IPS-20b (cell line): Measurements from ENCODE around the gene CXCR6.

Experiments used
- H3K27ac ChIP-seq: one replicate; pipeline ENCODE4 v1.5.1; 2013; ENCODE audit warnings: low read length
- H3K27me3 ChIP-seq: 2 replicates; pipeline ENCODE4 v1.6.1; 2013; ENCODE audit warnings: mild to moderate bottlenecking, low read length, inconsistent platforms; ENCODE audit not compliant: insufficient read depth
- H3K36me3 ChIP-seq: 2 replicates; pipeline ENCODE4 v1.6.1; 2013; ENCODE audit warnings: low read depth, mild to moderate bottlenecking, inconsistent platforms, low read length, moderate library complexity; ENCODE audit not compliant: insufficient read depth
- H3K4me1 ChIP-seq: 2 replicates; pipeline ENCODE4 v1.6.1; 2013; ENCODE audit warnings: mild to moderate bottlenecking, control low read depth, inconsistent platforms, low read length, moderate library complexity; ENCODE audit not compliant: insufficient read depth
- H3K4me3 ChIP-seq: 2 replicates; pipeline ENCODE4 v1.5.1; 2013; ENCODE audit warnings: mild to moderate bottlenecking, low read length, inconsistent platforms
- H3K9ac ChIP-seq: 2 replicates; pipeline ENCODE4 v1.6.1; 2013; ENCODE audit warnings: low read depth, mild to moderate bottlenecking, inconsistent platforms, low read length, moderate library complexity
- H3K9me3 ChIP-seq: 2 replicates; pipeline ENCODE4 v1.6.1; 2013; ENCODE audit warnings: mild to moderate bottlenecking, low read depth, low read length, inconsistent platforms; ENCODE audit not compliant: insufficient read depth

Gene CXCR6

DNA sequence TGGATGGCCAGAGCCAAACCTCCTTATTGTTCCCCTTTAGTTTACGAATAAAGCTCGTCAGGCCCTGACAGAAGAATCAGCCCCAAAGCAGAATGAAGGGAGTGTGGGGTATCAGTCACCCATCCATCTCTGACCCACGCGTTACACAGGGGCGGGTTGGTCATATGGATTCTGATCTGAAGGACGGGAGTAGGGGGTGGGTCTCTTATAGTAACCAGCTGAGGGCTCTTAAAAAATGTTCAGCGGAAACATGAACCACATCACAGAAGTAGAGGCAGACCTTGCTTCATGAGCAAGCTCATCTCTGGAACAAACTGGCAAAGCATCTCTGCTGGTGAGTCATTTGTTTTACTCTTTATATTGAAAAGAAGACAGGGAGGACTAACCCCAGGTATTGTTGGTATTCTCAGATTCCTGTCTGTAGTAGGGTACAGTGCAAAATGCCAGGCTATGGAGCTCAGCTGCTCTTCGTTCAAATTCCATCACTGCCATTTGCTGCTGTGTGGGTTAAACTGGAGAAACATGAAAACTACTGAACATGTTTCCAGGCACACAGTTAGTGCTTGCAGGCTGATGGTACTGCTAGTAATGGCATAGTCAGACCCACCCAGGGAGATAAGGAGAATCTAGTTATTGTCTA, at the start of gene CXCR6:
Gene CXCR6 (plus strand): TSS at position 258 of the 640 bp plus-strand sequence. CDS start 3,018 bp downstream, outside the sequence.
- no peak within 1 kb of the TSS for H3K9ac ChIP-seq
- H3K4me3 ChIP-seq = no peak within 1 kb of the TSS
- H3K27me3 ChIP-seq = no peaks in the 10 kb centered on the region
- H3K27ac ChIP-seq = no peak within 1 kb of the TSS
- peaks cover 7% of the 10 kb centered on the region; the same call in 1 of the 2 replicates for H3K4me1 ChIP-seq
- no peaks in the 10 kb centered on the region for H3K9me3 ChIP-seq
- H3K36me3 ChIP-seq = peaks cover 27% of the 10 kb centered on the region

- no peak overlapping the region for H3K27ac ChIP-seq
- H3K4me1 ChIP-seq = no peaks in the 10 kb centered on the region
- H3K36me3 ChIP-seq = no peaks in the 10 kb centered on the region
- no peak overlapping the region for H3K4me3 ChIP-seq
- no peaks in the 10 kb centered on the region for H3K9me3 ChIP-seq
- no peak overlapping the region for H3K9ac ChIP-seq
- H3K27me3 ChIP-seq = no peaks in the 10 kb centered on the region
Observed at GRCh38 chr3:45894015-45894414, 49.2 kb upstream of the CXCR6 start.

DNA sequence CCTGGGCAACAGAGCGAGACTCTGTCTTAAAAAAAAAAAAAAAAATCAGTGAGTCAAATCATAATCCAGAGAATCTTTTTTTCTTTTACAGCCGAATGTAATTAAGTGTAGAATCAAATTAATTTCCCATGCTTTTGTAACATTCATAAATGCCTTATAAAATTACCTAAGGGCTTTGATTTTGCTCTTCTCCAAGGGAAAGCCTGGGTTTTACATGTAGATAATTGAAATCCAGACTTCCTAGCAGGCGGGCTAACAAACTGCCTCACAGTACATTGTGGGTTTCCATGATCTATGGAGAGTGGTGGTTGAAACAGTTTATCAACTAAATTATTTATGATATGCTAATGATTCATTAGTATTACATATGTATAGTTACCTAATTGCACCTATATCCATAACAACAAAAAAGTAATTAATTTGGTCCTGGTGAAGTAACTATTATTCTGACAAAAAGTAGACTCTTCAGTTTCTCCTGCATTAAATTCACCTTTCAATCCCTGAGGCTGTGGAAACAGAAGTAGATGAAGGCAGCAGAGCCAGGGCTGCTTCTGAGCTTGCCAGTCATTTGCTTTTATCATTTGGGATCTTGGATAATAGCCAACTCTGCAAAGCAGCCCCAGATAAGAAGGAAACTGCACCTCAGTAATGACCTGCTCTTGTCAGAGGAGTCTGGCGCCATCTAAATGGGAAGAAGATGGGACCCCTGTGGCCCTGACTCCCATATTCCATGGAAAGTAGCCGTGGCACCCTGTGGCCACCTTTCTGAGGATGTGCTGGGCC, 47.4 kb upstream of the CXCR6 start:
- Histone ChIP-seq H3K9me3 (no peaks in the 10 kb centered on the region), H3K27me3 (no peaks in the 10 kb centered on the region), H3K4me1 (no peaks in the 10 kb centered on the region), H3K9ac (no peak overlapping the region), H3K36me3 (no peaks in the 10 kb centered on the region), H3K27ac (no peak overlapping the region), H3K4me3 (no peak overlapping the region)

DNA sequence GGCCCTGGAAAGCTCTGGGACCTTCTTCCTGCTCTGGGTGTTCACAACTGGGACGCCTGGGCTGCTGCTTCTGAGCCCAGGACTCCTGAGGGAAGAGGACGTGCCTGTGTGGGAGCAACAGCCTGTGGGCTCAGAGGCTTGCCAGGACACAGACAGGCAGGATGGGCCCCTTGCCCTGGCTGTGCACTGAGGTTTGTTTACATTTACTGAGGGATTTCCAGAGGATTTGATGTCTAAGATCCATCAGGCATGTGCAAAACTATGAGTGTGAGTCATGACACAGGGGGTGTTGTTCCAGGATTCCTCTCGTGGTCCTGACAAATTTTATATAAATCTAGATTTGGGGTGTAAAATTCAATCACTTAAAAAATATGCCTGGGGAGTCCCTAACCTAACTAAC, 46.3 kb upstream of the CXCR6 start:
- Histone ChIP-seq H3K4me3 (no peak overlapping the region), H3K4me1 (no peaks in the 10 kb centered on the region), H3K9me3 (no peaks in the 10 kb centered on the region), H3K27me3 (no peaks in the 10 kb centered on the region), H3K36me3 (no peaks in the 10 kb centered on the region), H3K9ac (no peak overlapping the region), H3K27ac (no peak overlapping the region)

DNA sequence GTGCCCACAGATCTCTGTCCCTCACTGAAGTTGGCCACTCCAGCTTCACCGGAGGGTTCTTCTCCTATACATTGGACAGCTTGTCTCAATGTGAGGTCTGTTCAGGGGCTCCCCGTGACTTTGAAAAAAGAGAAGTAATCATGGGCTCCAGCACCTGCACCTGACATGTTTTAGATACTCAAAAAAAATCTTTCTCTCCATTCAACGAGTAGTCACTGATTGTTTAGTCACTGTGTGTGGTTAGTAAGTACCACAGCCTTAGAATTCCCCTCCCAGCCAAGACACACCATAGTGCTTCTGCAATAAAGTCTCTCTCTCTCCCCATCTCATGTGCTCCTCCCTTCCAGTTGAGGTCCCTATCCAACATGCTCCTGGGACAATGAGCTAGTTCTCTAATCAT, 38.3 kb upstream of the CXCR6 start:
- no peaks in the 10 kb centered on the region for H3K9me3 ChIP-seq
- H3K4me3 ChIP-seq = no peak overlapping the region
- no peak overlapping the region for H3K27ac ChIP-seq
- no peak overlapping the region for H3K9ac ChIP-seq
- no peaks in the 10 kb centered on the region for H3K36me3 ChIP-seq
- no peaks in the 10 kb centered on the region for H3K4me1 ChIP-seq
- no peaks in the 10 kb centered on the region for H3K27me3 ChIP-seq

DNA sequence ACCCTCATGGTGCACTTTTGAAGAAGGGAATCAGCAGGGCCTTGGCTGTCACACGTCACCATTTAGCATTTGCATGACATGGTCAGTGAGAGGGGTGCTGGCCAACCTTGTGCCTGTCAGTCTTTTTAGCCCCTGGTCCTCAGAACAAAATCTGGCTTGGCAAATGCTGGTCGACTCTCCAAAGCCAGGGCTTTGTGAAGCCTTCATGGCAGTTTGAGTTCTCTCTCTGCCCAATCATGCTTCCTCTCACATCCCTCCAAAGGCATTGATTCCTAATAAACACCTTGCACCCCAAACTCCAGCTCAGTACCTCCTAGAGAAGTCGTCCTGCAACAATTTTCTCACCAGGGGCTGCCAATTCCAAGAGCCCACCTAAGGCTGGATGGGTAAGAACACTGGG, 37.5 kb upstream of the CXCR6 start:
- no peaks in the 10 kb centered on the region for H3K27me3 ChIP-seq
- no peaks in the 10 kb centered on the region for H3K36me3 ChIP-seq
- no peak overlapping the region for H3K9ac ChIP-seq

DNA sequence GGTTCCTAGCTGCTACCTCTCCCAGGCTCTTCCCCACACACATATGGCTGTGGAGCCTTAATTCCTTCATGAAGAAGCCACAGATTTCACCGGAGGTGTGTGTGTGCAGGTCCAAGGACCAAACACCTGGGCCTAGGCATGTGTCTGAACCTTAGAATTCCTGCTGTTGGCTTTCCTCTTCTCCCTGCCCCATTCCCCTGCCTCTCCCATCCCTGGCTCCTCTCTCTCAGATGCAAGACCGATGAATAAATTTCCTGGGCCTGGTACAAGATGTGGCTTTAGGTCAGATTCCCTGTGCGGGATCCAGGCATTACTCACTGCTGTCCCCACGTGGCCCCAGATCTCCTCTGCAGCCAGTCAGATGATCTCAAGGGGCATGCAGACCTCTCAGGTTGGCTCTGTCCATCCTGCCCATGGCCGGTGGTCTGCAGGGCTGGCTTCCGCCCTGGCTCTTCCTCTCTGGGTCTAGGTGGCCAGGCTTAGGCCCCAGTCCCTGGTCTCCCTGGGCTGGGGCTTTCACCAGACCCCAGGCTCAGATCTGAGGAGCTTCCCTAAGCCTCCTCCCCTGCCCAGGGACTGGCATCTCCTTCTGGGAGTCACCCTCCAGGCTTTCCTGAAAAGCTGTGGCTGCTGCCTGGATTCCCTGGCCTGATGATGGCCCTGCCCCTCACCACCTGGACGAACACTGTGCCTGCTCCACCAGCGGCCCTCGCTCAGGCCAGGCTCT, 36.4 kb upstream of the CXCR6 start:
- Histone ChIP-seq H3K27ac (no peak overlapping the region), H3K4me1 (no peaks in the 10 kb centered on the region), H3K9ac (no peak overlapping the region), H3K4me3 (no peak overlapping the region), H3K27me3 (no peaks in the 10 kb centered on the region), H3K36me3 (no peaks in the 10 kb centered on the region), H3K9me3 (no peaks in the 10 kb centered on the region)

More for the DNA sequence above, 37.5 kb upstream of the CXCR6 start:
- H3K27ac ChIP-seq = no peak overlapping the region
- no peak overlapping the region for H3K4me3 ChIP-seq
- H3K9me3 ChIP-seq = no peaks in the 10 kb centered on the region
- H3K4me1 ChIP-seq = no peaks in the 10 kb centered on the region

DNA sequence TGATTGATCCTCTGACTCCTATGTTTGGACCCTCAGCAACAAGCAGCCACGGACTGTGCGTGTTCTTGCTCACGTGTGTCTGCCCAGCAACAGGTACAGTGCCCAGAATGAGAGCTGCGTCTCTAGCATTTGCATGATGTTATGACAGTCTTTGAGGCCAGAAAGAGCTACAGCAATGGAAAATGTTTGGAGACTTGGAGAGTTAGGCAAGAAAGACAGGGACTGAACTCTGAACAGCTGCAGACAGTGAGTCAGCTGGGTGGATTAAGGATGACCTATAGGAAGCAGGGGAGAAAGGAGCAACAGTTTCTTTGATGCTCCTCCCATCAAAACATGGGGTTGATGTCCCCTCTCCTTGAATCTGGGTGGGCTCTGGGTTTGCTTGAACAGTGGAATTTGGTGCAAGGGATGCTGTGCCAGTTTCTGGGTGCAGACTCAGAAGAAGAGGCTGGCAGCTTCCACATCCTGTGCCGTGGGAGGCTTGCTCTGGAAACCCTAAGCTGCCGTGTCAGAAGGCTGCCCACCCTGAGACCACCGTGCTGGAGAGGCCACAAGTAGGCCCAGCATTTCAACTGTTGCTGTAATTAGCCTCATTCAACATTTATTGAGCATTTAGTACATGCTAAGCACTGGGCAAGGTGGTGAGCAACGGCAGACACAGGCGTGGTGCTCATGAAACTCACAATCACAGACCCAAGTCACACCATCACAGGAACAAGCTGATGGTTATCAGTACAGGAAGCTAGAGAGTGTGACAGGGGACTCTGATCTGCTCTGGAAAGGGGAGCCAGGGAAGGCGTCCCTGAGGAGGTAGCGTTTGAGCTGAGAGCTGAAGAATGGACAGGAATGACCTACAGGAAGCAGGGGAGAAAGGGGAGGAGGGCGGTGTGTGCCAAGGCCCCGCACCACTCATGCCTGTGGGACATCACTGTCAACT, 35.2 kb upstream of the CXCR6 start:
- Histone ChIP-seq H3K4me3 (no peak overlapping the region), H3K36me3 (no peaks in the 10 kb centered on the region), H3K9ac (no peak overlapping the region), H3K9me3 (no peaks in the 10 kb centered on the region), H3K27me3 (no peaks in the 10 kb centered on the region), H3K27ac (no peak overlapping the region), H3K4me1 (no peaks in the 10 kb centered on the region)

DNA sequence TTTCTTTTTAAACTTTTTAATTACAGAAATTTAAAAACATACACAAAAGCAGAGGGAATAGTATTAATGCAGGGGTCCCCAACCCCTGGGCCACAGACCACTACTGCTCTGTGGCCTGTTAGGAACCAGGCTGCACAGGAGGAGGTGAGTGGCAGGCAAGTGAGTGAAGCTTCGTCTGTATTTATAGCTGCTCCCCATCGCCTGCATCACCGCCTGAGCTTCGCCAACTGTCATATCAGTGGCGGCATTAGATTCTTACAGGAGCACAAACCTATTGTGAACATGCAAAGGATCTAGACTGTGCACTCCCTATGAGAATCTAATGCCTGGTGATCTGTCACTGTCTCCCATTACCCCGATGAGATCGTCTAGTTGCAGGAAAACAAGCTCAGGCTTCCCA, 34.5 kb upstream of the CXCR6 start:
- Histone ChIP-seq H3K27me3 (no peaks in the 10 kb centered on the region), H3K27ac (no peak overlapping the region), H3K9ac (no peak overlapping the region), H3K4me1 (no peaks in the 10 kb centered on the region), H3K36me3 (no peaks in the 10 kb centered on the region), H3K9me3 (no peaks in the 10 kb centered on the region), H3K4me3 (no peak overlapping the region)

GRCh38 chr3:45909542-45909941, 33.7 kb upstream of the CXCR6 start:
- Histone ChIP-seq H3K27me3 (0 out of 2 replicates have a peak, but pooled peaks cover under 1% of the 10 kb centered on the region), H3K36me3 (no peaks in the 10 kb centered on the region), H3K9me3 (no peaks in the 10 kb centered on the region), H3K27ac (no peak overlapping the region), H3K4me3 (no peak overlapping the region), H3K9ac (no peak overlapping the region), H3K4me1 (no peaks in the 10 kb centered on the region)

GRCh38 chr3:45910892-45911291, 32.4 kb upstream of the CXCR6 start:
- Histone ChIP-seq H3K9me3 (no peaks in the 10 kb centered on the region), H3K27ac (no peak overlapping the region), H3K4me1 (no peaks in the 10 kb centered on the region), H3K27me3 (peaks cover 7% of the 10 kb centered on the region; the same call in 1 of the 2 replicates), H3K4me3 (no peak overlapping the region), H3K9ac (no peak overlapping the region), H3K36me3 (no peaks in the 10 kb centered on the region)
